HEK293 (cell line): ENCODE measurements around the gene GRIN2A.

Source experiments
- CTCF ChIA-PET: fragments of 350-600 bp; formaldehyde crosslinking; extraction: SDS; loops from one replicate; lab custom pipeline; 2021; ENCODE audit warnings: antibody characterized with exemption; lab: Yijun Ruan, JAX
- POLR2A ChIA-PET: fragments of 300-600 bp; formaldehyde crosslinking; extraction: SDS; loops from one replicate; lab custom pipeline; 2020; ENCODE audit warnings: antibody characterized with exemption, inconsistent platforms; lab: Yijun Ruan, JAX
- H3K27ac ChIP-seq: fragments of 200-500 bp; sonication (Bioruptor generic); 2 replicates; pipeline ENCODE4 v1.5.1; 2014; ENCODE audit warnings: low read depth, low read length, control low read depth, inconsistent platforms; ENCODE audit errors: extremely low read depth
- H3K36me3 ChIP-seq, 2 experiments: fragments of 200-500 bp in 1 of 2; sonication (Bioruptor generic) in 1 of 2; 1 replicate in 1 of 2; 2 replicates in 1 of 2; pipeline ENCODE4 v1.5.1; 2014 to 2017; ENCODE audit warnings: inconsistent platforms in 2 of 2, low read length in 2 of 2; ENCODE audit not compliant: control insufficient read depth in 2 of 2, insufficient read depth in 1 of 2
- H3K4me1 ChIP-seq: fragments of 200-500 bp; sonication (Bioruptor generic); 2 replicates; pipeline ENCODE4 v1.5.1; 2014; ENCODE audit warnings: mild to moderate bottlenecking, low read length, inconsistent platforms; ENCODE audit not compliant: control insufficient read depth, insufficient read depth
- H3K4me3 ChIP-seq: 2 replicates; pipeline ENCODE4 v1.5.1; 2011; ENCODE audit warnings: low read depth, mild to moderate bottlenecking, control low read depth, low read length, moderate library complexity
- H3K9me3 ChIP-seq: fragments of 200-500 bp; sonication (Bioruptor generic); 2 replicates; pipeline ENCODE4 v1.5.1; 2014; ENCODE audit warnings: low read depth, low read length, inconsistent platforms; ENCODE audit not compliant: control insufficient read depth, insufficient read depth
- FEZF1 ChIP-seq: fragments of 450-650 bp; formaldehyde crosslinking; IDR thresholded peaks from 2 replicates; pipeline ENCODE4 v1.5.1; 2016; ENCODE audit warnings: missing biosample characterization, missing genetic modification characterization
- GLI2 ChIP-seq: fragments of 450-650 bp; formaldehyde crosslinking; IDR thresholded peaks from 2 replicates; pipeline ENCODE4; 2017; ENCODE audit warnings: missing biosample characterization, missing genetic modification characterization, low read depth, borderline replicate concordance
- KLF10 ChIP-seq: fragments of 450-650 bp; IDR thresholded peaks from 2 replicates; pipeline ENCODE4 v1.5.1; 2018; ENCODE audit warnings: missing biosample characterization, mild to moderate bottlenecking, missing genetic modification characterization
- KLF16 ChIP-seq: fragments of 450-650 bp; formaldehyde crosslinking; IDR thresholded peaks from 2 replicates; pipeline ENCODE4 v1.5.1; 2017; ENCODE audit warnings: missing biosample characterization, missing genetic modification characterization
- PRDM2 ChIP-seq: fragments of 450-650 bp; formaldehyde crosslinking; IDR thresholded peaks from 2 replicates; pipeline ENCODE4 v1.5.1; 2016; ENCODE audit warnings: missing biosample characterization, missing genetic modification characterization, borderline replicate concordance
- ZEB2 ChIP-seq: fragments of 450-650 bp; formaldehyde crosslinking; IDR thresholded peaks from 2 replicates; pipeline ENCODE4 v1.5.1; 2016; ENCODE audit warnings: missing biosample characterization, missing genetic modification characterization
- ZNF140 ChIP-seq: fragments of 450-650 bp; formaldehyde crosslinking; IDR thresholded peaks from 2 replicates; pipeline ENCODE4 v1.5.1; 2016; ENCODE audit warnings: missing biosample characterization, missing genetic modification characterization
- ZNF18 ChIP-seq: fragments of 450-650 bp; formaldehyde crosslinking; IDR thresholded peaks from 2 replicates; pipeline ENCODE4 v1.5.1; 2016; ENCODE audit warnings: missing biosample characterization, missing genetic modification characterization
- ZNF214 ChIP-seq: fragments of 450-650 bp; formaldehyde crosslinking; IDR thresholded peaks from 2 replicates; pipeline ENCODE4 v1.5.1; 2017; ENCODE audit warnings: missing biosample characterization, mild to moderate bottlenecking, missing genetic modification characterization, borderline replicate concordance
- ZNF280C ChIP-seq: fragments of 450-650 bp; formaldehyde crosslinking; IDR thresholded peaks from 2 replicates; pipeline ENCODE4 v1.5.1; 2016; ENCODE audit warnings: missing biosample characterization, missing genetic modification characterization
- ZNF394 ChIP-seq: fragments of 450-650 bp; formaldehyde crosslinking; IDR thresholded peaks from 2 replicates; pipeline ENCODE4 v1.5.1; 2016; ENCODE audit warnings: missing biosample characterization, missing genetic modification characterization, mild to moderate bottlenecking, moderate library complexity, borderline replicate concordance
- ZNF513 ChIP-seq: fragments of 450-650 bp; IDR thresholded peaks from 2 replicates; pipeline ENCODE4 v1.5.1; 2018; ENCODE audit warnings: missing biosample characterization, missing genetic modification characterization
- ZNF558 ChIP-seq: fragments of 450-650 bp; formaldehyde crosslinking; IDR thresholded peaks from 2 replicates; pipeline ENCODE4 v1.5.1; 2016; ENCODE audit warnings: missing biosample characterization, missing genetic modification characterization
- ZNF580 ChIP-seq: fragments of 450-650 bp; formaldehyde crosslinking; IDR thresholded peaks from 2 replicates; pipeline ENCODE4 v1.5.1; 2016; ENCODE audit warnings: missing biosample characterization, missing genetic modification characterization
- ZNF670 ChIP-seq: fragments of 450-650 bp; formaldehyde crosslinking; IDR thresholded peaks from 2 replicates; pipeline ENCODE4 v1.5.1; 2016; ENCODE audit warnings: missing biosample characterization, missing genetic modification characterization, low read depth
- TF ChIP-seq, protein P1 (sequence below): fragments of 450-650 bp; formaldehyde crosslinking; IDR thresholded peaks from 2 replicates; pipeline ENCODE4 v1.5.1; 2017; ENCODE audit warnings: missing biosample characterization, missing genetic modification characterization

Gene GRIN2A

DNA sequence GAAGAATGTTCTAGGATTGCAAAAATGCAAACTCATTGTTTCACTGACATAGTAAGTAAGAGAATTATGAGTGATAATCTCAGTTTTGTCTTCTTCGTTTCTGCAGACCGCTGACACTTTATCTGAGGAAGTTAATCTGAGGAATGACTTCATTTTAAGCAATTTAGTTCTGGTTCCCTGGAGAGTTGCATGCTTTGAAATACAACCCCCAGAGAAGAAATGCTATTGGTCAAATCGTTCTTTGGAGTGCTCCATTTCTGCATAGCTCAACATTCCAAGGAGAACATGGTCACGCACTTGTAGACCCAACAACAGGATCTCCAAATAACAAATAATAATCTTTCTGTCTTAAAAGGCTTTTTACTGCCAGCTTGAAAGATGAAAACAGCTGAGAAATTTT is 427.1 kb downstream of the GRIN2A start:
- Histone ChIP-seq H3K4me1 (no peaks in the 10 kb centered on the region), H3K9me3 (no peaks in the 10 kb centered on the region), H3K36me3 (no peaks in the 10 kb centered on the region), H3K4me3 (no peak overlapping the region), H3K27ac (no peak overlapping the region)
- no peak for TF ChIP-seq ZNF558
- TF ChIP-seq ZNF18 (tag by site-specific recombination): no peak
- no peak for TF ChIP-seq FEZF1
- no peak for TF ChIP-seq ZNF580 (tag by site-specific recombination)
- TF ChIP-seq GLI2 (tag by site-specific recombination): no peak
- TF ChIP-seq ZNF670 (tag by site-specific recombination): no peak
- no peak for TF ChIP-seq PRDM2
- no peak for TF ChIP-seq KLF10 (tag by site-specific recombination)
- no peak for TF ChIP-seq ZNF214
- TF ChIP-seq ZNF140: no peak
- no peak for TF ChIP-seq ZNF394 (tag by site-specific recombination)
- TF ChIP-seq KLF16 (tag by site-specific recombination): no peak
- no peak for TF ChIP-seq ZNF513 (tag by site-specific recombination)
- TF ChIP-seq, protein P1, sequence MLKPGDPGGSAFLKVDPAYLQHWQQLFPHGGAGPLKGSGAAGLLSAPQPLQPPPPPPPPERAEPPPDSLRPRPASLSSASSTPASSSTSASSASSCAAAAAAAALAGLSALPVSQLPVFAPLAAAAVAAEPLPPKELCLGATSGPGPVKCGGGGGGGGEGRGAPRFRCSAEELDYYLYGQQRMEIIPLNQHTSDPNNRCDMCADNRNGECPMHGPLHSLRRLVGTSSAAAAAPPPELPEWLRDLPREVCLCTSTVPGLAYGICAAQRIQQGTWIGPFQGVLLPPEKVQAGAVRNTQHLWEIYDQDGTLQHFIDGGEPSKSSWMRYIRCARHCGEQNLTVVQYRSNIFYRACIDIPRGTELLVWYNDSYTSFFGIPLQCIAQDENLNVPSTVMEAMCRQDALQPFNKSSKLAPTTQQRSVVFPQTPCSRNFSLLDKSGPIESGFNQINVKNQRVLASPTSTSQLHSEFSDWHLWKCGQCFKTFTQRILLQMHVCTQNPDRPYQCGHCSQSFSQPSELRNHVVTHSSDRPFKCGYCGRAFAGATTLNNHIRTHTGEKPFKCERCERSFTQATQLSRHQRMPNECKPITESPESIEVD (tag by site-specific recombination): no peak
- no peak for TF ChIP-seq ZNF280C
- TF ChIP-seq ZEB2 (tag by site-specific recombination): no peak
- ChIA-PET POLR2A (no interaction called here), CTCF (interaction anchor here (0.7 kb wide), 1 partner anchor 368 kb away, joined by 3 read pairs; no protein-coding TSS in a partner anchor)
